Inferior parietal cortex (tissue), 1 donor: Measurements from ENCODE around the gene SAMD8.
"Not testable (repeated sequence)": the region's sequence is repeated elsewhere in the genome, so short reads cannot be mapped to it uniquely, and the experiment has no call there.

ENCODE experiments used
- DNase-seq: peaks from one replicate; pipeline ENCODE4 v3.0.0-alpha.2; 2016; ENCODE audit errors: extremely low spot score

SAMD8 gene

GRCh38 chr10:75195035-75195763 lies 83.7 kb downstream of the SAMD8 start:
- DNase-seq = no peak

GRCh38 chr10:75197066-75197465 lies 85.6 kb downstream of the SAMD8 start:
- DNase-seq = no peak

- no peak for DNase-seq
Measured at GRCh38 chr10:75197906-75198305, 86.5 kb downstream of the SAMD8 start.

- DNase-seq = not testable (repeated sequence)
Measured at GRCh38 chr10:75199949-75200348, 88.5 kb downstream of the SAMD8 start.

GRCh38 chr10:75201793-75202307 lies 90.4 kb downstream of the SAMD8 start:
- DNase-seq = no peak

GRCh38 chr10:75202321-75203045 lies 91.0 kb downstream of the SAMD8 start:
- no peak for DNase-seq

GRCh38 chr10:75203046-75203620 lies 91.7 kb downstream of the SAMD8 start:
- not testable (repeated sequence) for DNase-seq

GRCh38 chr10:75203724-75204123 lies 92.3 kb downstream of the SAMD8 start:
- no peak for DNase-seq

GRCh38 chr10:75205908-75206307 lies 94.5 kb downstream of the SAMD8 start:
- DNase-seq = no peak

GRCh38 chr10:75206638-75207037 lies 95.2 kb downstream of the SAMD8 start:
- not testable (repeated sequence) for DNase-seq

- DNase-seq = no peak
Measured at GRCh38 chr10:75207079-75207856, 95.8 kb downstream of the SAMD8 start.

- DNase-seq = no peak
Measured at GRCh38 chr10:75207857-75208144, 96.3 kb downstream of the SAMD8 start.

GRCh38 chr10:75208181-75208580 lies 96.7 kb downstream of the SAMD8 start:
- no peak for DNase-seq

GRCh38 chr10:75209086-75209920 lies 97.8 kb downstream of the SAMD8 start:
- no peak for DNase-seq

GRCh38 chr10:75209921-75210281 lies 98.4 kb downstream of the SAMD8 start:
- DNase-seq = peak; percentile 67

GRCh38 chr10:75210282-75211006 lies 99.0 kb downstream of the SAMD8 start, which contains the start of gene VDAC2:
TSS of gene VDAC2 (plus strand) at chr10:75210796. CDS start at chr10:75211159, 363 bp downstream.
- peak; percentile 78 for DNase-seq

- no peak for DNase-seq
Measured at GRCh38 chr10:75211007-75211691, 99.7 kb downstream of the SAMD8 start.

GRCh38 chr10:75212343-75212742 lies 100.9 kb downstream of the SAMD8 start:
- DNase-seq = no peak

- no peak for DNase-seq
Measured at GRCh38 chr10:75220274-75220673, 108.8 kb downstream of the SAMD8 start.

- DNase-seq = not testable (repeated sequence)
Measured at GRCh38 chr10:75221492-75221891, 110.0 kb downstream of the SAMD8 start.
